Astrocyte (in vitro differentiated cells and primary cell): ENCODE results near the gene TOGARAM2. TPM values are rescaled to one million over a fixed set of nuclear protein-coding genes. Genes with fewer than 3 reads are reported as not detected.

ENCODE experiments used
- DNase-seq: peaks from one replicate; pipeline ENCODE4 v3.0.0-alpha.2; 2010; ENCODE audit warnings: low read depth
- FAIRE-seq: peaks from 2 replicates; lab custom pipeline; 2011; peaks lifted over from hg19 to GRCh38; lab: Jason Lieb, UNC
- H2AFZ ChIP-seq: 2 replicates; pipeline ENCODE4 v1.6.0; 2012; ENCODE audit warnings: low read depth, low read length, inconsistent platforms
- H3K27ac ChIP-seq: 2 replicates; pipeline ENCODE4 v1.5.1; 2011; ENCODE audit warnings: low read depth, low read length, inconsistent platforms
- H3K27me3 ChIP-seq: 2 replicates; pipeline ENCODE4 v1.6.0; 2011; ENCODE audit warnings: low read length, inconsistent platforms; ENCODE audit not compliant: insufficient read depth
- H3K36me3 ChIP-seq: 2 replicates; pipeline ENCODE4 v1.5.1; 2011; ENCODE audit warnings: low read length, inconsistent platforms; ENCODE audit not compliant: insufficient read depth
- H3K4me1 ChIP-seq: 2 replicates; pipeline ENCODE4 v1.5.1; 2011; ENCODE audit warnings: low read length, inconsistent platforms; ENCODE audit not compliant: insufficient read depth
- H3K4me2 ChIP-seq: 2 replicates; pipeline ENCODE4 v1.6.0; 2012; ENCODE audit warnings: low read length, inconsistent platforms
- H3K4me3 ChIP-seq: 2 replicates; pipeline ENCODE4 v1.5.1; 2011; ENCODE audit warnings: low read depth, mild to moderate bottlenecking, low read length, inconsistent platforms; ENCODE audit not compliant: insufficient read depth
- H3K79me2 ChIP-seq: 2 replicates; pipeline ENCODE4 v1.6.0; 2012; ENCODE audit warnings: mild to moderate bottlenecking, low read length, inconsistent platforms; ENCODE audit not compliant: insufficient read depth
- H3K9ac ChIP-seq: 2 replicates; pipeline ENCODE4 v1.6.0; 2012; ENCODE audit warnings: mild to moderate bottlenecking, low read length, inconsistent platforms
- H3K9me3 ChIP-seq: 2 replicates; pipeline ENCODE4 v1.5.1; 2012; ENCODE audit warnings: low read depth, mild to moderate bottlenecking, low read length, inconsistent platforms; ENCODE audit not compliant: insufficient read depth
- H4K20me1 ChIP-seq: 2 replicates; pipeline ENCODE4 v1.6.0; 2012; ENCODE audit warnings: low read length, inconsistent platforms; ENCODE audit not compliant: insufficient read depth
- H3K27ac Mint-ChIP-seq: one replicate; pipeline ENCODE4 v1.8.0; 2021; ENCODE audit warnings: mild to moderate bottlenecking, mixed read lengths; ENCODE audit not compliant: unreplicated experiment
- H3K27me3 Mint-ChIP-seq: one replicate; pipeline ENCODE4 v1.8.0; 2021; ENCODE audit warnings: low read depth, mixed read lengths; ENCODE audit not compliant: unreplicated experiment
- H3K36me3 Mint-ChIP-seq: one replicate; pipeline ENCODE4 v1.8.0; 2021; ENCODE audit warnings: low read depth, mixed read lengths; ENCODE audit not compliant: unreplicated experiment
- H3K4me1 Mint-ChIP-seq: one replicate; pipeline ENCODE4 v1.8.0; 2021; ENCODE audit warnings: low read depth, mixed read lengths; ENCODE audit not compliant: unreplicated experiment
- H3K4me3 Mint-ChIP-seq: one replicate; pipeline ENCODE4 v1.8.0; 2021; ENCODE audit warnings: mild to moderate bottlenecking, moderate library complexity, mixed read lengths; ENCODE audit not compliant: unreplicated experiment
- H3K9me3 Mint-ChIP-seq: one replicate; pipeline ENCODE4 v1.8.0; 2021; ENCODE audit warnings: mild to moderate bottlenecking, mixed read lengths; ENCODE audit not compliant: unreplicated experiment
- EZH2 ChIP-seq: IDR thresholded peaks from 2 replicates; pipeline ENCODE4 v1.6.1; 2012; ENCODE audit warnings: mild to moderate bottlenecking, low read length, inconsistent platforms; ENCODE audit not compliant: insufficient read depth
- total RNA-seq: library from RNA; stranded (reverse); gene quantifications from 2 replicates; pipeline ENCODE4 v1.2.1, GENCODE V29; 2021
- TF ChIP-seq, protein P1 (sequence below): IDR thresholded peaks from 2 replicates; pipeline ENCODE4 v1.5.1; 2011; ENCODE audit warnings: low read depth, mild to moderate bottlenecking, inconsistent platforms, low read length, moderate library complexity; ENCODE audit not compliant: insufficient read depth

Gene TOGARAM2
- total RNA-seq, 1 donor from 2014 or later = 0.73 TPM

DNA sequence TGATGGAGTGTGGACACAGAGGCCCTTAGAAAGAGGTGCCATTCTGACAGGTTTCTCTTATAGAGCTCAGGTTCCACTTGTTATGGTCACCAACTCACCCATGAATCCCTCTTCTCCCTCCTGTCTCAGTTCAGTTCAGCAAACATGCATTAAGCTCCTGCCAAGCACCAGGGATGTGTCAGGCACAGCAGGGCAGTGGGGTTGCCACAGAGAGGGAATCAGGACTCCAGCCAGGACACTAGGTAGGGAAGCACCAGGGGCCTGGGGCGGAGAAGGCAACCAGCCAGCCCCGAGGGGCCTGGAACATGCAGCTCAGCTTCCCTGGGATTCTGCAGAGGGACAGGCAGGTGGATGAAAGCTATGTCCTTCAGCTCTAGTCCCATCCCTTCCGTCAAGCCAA, 44.6 kb downstream of the TOGARAM2 start:
- Mint-ChIP-seq H3K27ac (no peak overlapping the region), H3K9me3 (peaks cover 3% of the 10 kb centered on the region), H3K4me3 (no peak overlapping the region), H3K27me3 (peaks cover 47% of the 10 kb centered on the region), H3K36me3 (peaks cover 6% of the 10 kb centered on the region), H3K4me1 (no peaks in the 10 kb centered on the region)
- Histone ChIP-seq H3K9ac (no peak overlapping the region), H3K36me3 (no peaks in the 10 kb centered on the region), H2AFZ (no peak overlapping the region), H3K27me3 (no peaks in the 10 kb centered on the region), H3K4me2 (no peak overlapping the region), H4K20me1 (no peaks in the 10 kb centered on the region), H3K79me2 (no peaks in the 10 kb centered on the region), H3K4me3 (no peak overlapping the region), H3K9me3 (no peaks in the 10 kb centered on the region), H3K4me1 (peaks cover 5% of the 10 kb centered on the region), H3K27ac (no peak overlapping the region)
- DNase-seq (no peak), FAIRE-seq (no peak)
- TF ChIP-seq, protein P1, sequence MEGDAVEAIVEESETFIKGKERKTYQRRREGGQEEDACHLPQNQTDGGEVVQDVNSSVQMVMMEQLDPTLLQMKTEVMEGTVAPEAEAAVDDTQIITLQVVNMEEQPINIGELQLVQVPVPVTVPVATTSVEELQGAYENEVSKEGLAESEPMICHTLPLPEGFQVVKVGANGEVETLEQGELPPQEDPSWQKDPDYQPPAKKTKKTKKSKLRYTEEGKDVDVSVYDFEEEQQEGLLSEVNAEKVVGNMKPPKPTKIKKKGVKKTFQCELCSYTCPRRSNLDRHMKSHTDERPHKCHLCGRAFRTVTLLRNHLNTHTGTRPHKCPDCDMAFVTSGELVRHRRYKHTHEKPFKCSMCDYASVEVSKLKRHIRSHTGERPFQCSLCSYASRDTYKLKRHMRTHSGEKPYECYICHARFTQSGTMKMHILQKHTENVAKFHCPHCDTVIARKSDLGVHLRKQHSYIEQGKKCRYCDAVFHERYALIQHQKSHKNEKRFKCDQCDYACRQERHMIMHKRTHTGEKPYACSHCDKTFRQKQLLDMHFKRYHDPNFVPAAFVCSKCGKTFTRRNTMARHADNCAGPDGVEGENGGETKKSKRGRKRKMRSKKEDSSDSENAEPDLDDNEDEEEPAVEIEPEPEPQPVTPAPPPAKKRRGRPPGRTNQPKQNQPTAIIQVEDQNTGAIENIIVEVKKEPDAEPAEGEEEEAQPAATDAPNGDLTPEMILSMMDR = no peak
- TF ChIP-seq EZH2 = no peak

DNA sequence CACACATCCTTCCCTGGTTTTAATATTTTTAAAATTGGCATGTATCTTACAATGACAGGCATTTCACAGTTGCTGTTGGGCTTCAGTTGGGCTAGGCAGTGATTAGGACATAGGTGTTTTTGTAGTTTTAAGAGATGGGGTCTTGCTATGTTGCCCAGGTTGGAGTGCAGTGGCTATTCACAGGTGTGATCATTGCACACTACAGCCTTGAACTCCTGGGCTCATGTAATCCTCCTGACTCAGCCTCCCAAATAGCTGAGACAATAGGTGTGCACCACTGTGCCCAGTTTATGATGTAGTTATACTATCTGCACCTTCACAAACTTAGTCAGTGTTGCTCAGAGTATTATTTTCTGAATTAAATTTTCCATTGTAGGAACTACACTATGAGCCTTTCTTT, 49.9 kb downstream of the TOGARAM2 start:
- no peak for DNase-seq
- Histone ChIP-seq H3K9ac (no peak overlapping the region), H3K36me3 (no peaks in the 10 kb centered on the region), H2AFZ (no peak overlapping the region), H3K9me3 (no peaks in the 10 kb centered on the region), H3K27ac (no peak overlapping the region), H4K20me1 (no peaks in the 10 kb centered on the region), H3K4me1 (peaks cover 15% of the 10 kb centered on the region), H3K27me3 (no peaks in the 10 kb centered on the region), H3K4me2 (no peak overlapping the region), H3K79me2 (no peaks in the 10 kb centered on the region), H3K4me3 (no peak overlapping the region)
- TF ChIP-seq, protein P1 = no peak
- no peak for TF ChIP-seq EZH2
- Mint-ChIP-seq H3K27me3 (peaks cover 21% of the 10 kb centered on the region), H3K4me3 (no peak overlapping the region), H3K9me3 (peaks cover 4% of the 10 kb centered on the region), H3K27ac (no peak overlapping the region), H3K36me3 (peaks cover 5% of the 10 kb centered on the region), H3K4me1 (peaks cover 13% of the 10 kb centered on the region)
- no peak for FAIRE-seq

DNA sequence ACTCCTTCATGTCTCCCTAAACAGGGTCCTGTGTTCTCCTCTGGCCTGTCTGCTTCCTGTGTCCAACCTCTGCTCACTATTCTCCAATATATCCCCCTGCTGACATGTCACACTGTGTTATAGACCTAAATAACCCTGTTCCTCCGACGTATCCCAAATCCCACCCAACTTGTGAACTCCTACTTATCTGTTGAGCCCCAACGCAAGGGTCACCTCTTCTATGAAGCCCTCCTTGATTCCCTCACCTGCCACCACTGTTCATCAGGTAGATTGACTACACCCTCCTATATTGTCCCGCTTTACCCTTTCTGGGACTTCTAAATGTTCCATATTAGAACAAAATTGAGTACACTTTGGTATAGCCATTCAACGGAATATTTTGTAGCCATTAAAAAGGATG, 51.1 kb downstream of the TOGARAM2 start:
- H4K20me1 ChIP-seq = no peaks in the 10 kb centered on the region
- Mint-ChIP-seq H3K27me3 (peaks cover 15% of the 10 kb centered on the region), H3K36me3 (peaks cover 3% of the 10 kb centered on the region), H3K27ac (no peak overlapping the region), H3K9me3 (peaks cover 6% of the 10 kb centered on the region), H3K4me1 (peaks cover 13% of the 10 kb centered on the region), H3K4me3 (no peak overlapping the region)
- H3K4me1 ChIP-seq = peaks cover 15% of the 10 kb centered on the region
- TF ChIP-seq, protein P1 = no peak
- no peak for TF ChIP-seq EZH2
- no peaks in the 10 kb centered on the region for H3K27me3 ChIP-seq
- DNase-seq = no peak
- no peak overlapping the region for H3K9ac ChIP-seq
- no peaks in the 10 kb centered on the region for H3K9me3 ChIP-seq
- no peak overlapping the region for H2AFZ ChIP-seq
- H3K4me2 ChIP-seq = no peak overlapping the region
- H3K27ac ChIP-seq = no peak overlapping the region
- H3K4me3 ChIP-seq = no peak overlapping the region
- no peaks in the 10 kb centered on the region for H3K79me2 ChIP-seq
- no peak for FAIRE-seq
- no peaks in the 10 kb centered on the region for H3K36me3 ChIP-seq
